Bladder microvascular endothelial cell (primary cell): Measurements from ENCODE around the gene OCSTAMP. TPM values are rescaled to one million over a fixed set of nuclear protein-coding genes. Genes with fewer than 3 reads are reported as not detected.

ENCODE experiments used
- total RNA-seq: library from RNA; depleted of rRNA; stranded (reverse); fragments of >200 nt; gene quantifications from 2 replicates; pipeline ENCODE4 v1.2.3, GENCODE V29; 2014

OCSTAMP gene, protein sequence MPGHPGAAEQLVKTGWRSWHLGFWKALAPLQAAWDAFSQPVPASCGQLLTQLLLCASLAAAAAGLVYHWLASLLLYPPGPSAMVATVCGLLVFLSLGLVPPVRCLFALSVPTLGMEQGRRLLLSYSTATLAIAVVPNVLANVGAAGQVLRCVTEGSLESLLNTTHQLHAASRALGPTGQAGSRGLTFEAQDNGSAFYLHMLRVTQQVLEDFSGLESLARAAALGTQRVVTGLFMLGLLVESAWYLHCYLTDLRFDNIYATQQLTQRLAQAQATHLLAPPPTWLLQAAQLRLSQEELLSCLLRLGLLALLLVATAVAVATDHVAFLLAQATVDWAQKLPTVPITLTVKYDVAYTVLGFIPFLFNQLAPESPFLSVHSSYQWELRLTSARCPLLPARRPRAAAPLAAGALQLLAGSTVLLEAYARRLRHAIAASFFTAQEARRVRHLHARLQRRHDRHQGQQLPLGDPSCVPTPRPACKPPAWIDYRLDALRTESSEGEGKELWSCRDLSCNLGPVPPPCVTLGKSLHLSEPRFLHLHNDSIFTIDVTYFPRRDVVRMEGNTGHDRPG
- not detected in 2 replicates for total RNA-seq

GRCh38 chr20:46550461-46550860, at the start of gene OCSTAMP:
Gene OCSTAMP (minus strand): TSS chr20:46550654. CDS start chr20:46550560, 94 bp downstream.

DNA sequence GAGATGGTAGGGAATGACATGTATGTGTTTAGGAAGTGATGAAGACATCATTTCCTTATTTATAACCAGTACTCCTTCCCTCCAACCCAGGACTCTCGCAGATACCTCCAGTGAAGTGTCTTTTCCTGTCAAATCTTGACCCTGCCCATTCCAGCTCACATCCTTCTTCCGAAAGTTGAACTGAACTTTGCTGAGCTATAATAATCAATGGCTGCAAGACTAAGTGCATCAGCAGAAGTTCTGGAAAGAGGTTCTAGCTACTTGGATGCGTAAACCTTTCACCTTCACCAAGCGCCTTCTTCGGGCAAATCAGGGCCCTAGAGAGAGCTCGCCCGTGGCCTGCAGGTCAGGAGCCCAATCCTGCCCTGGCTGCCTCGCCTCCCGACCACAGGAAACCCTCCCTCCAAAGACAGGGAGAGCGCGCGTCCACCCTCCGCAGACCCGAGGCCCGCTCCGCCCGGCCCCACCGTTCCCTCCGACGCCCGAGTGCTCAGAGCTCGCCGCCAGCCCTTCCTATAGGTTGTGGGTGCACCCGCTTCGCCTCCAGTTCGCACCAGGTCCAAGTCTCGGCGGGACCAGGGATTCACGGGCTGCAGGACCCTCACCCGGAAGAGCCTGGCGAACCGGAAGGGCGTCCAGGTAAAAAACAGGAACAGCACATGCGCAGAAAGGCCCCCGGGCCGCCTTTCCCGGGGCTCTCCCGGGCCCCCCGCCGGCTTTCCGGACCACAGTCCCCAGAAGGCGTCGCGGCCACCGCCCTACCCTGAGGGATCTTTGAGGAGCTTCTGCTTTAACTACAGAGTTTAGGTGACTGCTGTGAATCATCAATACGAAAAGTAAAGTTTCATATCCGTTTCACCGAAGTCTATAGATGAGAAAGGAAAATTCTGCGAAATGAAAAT, 37.3 kb downstream of the OCSTAMP start, which contains the start of gene ZNF334:
ZNF334 (minus strand) TSS at position 617 of the 902 bp plus-strand sequence. CDS start 1,457 bp downstream, outside the sequence.

Other genes with a start within 250 kb of the OCSTAMP start
- gene CDH22, start 242.2 kb downstream of the OCSTAMP start, total RNA-seq: 0.57 TPM in 1 of 2 replicates, not detected in the other
- gene ELMO2, start 144.0 kb downstream of the OCSTAMP start, total RNA-seq: 18.1 and 44.7 TPM in 2 replicates
- gene ZNF334, start 37.1 kb downstream of the OCSTAMP start, total RNA-seq: 0.69 and 0.97 TPM in 2 replicates
- 0.13 TPM in 1 of 2 replicates, not detected in the other for gene SLC13A3, start 100.8 kb upstream of the OCSTAMP start, total RNA-seq
- 10.7 and 13.3 TPM in 2 replicates for gene TP53RK, start 138.8 kb upstream of the OCSTAMP start, total RNA-seq
- gene SLC2A10, start 159.0 kb upstream of the OCSTAMP start, total RNA-seq: 3.7 and 10.5 TPM in 2 replicates